HG03064 (cell line): ENCODE results near the gene SAMD4A.

Experiments used
- ATAC-seq: cut with Tn5 transposase; IDR thresholded peaks from one replicate; pipeline ENCODE4 v1.9.1; 2021; ENCODE audit warnings: low read depth; ENCODE audit not compliant: unreplicated experiment

SAMD4A gene, protein sequence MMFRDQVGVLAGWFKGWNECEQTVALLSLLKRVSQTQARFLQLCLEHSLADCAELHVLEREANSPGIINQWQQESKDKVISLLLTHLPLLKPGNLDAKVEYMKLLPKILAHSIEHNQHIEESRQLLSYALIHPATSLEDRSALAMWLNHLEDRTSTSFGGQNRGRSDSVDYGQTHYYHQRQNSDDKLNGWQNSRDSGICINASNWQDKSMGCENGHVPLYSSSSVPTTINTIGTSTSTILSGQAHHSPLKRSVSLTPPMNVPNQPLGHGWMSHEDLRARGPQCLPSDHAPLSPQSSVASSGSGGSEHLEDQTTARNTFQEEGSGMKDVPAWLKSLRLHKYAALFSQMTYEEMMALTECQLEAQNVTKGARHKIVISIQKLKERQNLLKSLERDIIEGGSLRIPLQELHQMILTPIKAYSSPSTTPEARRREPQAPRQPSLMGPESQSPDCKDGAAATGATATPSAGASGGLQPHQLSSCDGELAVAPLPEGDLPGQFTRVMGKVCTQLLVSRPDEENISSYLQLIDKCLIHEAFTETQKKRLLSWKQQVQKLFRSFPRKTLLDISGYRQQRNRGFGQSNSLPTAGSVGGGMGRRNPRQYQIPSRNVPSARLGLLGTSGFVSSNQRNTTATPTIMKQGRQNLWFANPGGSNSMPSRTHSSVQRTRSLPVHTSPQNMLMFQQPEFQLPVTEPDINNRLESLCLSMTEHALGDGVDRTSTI

DNA sequence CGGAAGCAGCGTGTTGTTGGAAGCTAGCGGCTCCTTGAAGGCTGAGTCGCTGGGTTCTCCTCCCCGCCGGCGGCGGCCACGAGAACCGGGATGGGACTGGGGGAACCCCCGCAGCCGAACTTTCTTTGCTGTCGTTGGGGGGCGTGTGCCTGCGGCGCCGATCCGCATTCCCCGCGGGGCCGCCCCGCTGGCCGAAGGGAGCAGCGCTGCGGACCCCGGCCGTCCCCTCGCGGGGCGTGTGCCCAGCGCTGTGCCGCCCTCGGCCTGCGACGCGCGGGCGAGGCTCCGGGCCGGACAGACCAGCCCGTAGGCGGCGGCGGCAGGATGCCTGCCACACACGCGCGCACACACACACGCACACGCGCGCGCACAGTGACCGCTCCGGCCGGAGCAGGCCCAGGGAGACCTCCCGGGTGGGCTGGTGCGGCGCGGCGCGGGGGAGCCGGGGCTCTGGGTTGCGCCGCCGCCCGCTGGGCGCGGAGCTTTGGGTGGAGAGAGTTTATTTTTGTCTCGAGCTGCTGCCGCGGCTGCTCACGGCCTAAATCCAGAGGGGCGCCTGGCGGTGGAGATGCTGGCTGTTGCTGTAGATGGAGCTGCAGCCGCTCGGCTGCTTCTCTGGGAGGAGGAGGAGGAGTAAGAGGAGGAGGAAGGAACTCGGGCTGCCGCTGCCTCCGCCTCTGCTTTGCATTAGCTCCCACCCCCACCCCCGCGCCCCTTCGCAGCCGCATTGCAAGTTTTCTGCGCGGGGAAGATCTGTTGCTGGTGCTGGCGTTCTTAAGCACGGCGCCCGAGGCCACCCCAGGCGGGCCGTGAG lies at the start of gene SAMD4A:
Gene SAMD4A, plus strand, starts transcription at position 719 of the 814 bp plus-strand sequence. CDS start 789 bp downstream, outside the sequence.
- ATAC-seq: peak; percentile 36

DNA sequence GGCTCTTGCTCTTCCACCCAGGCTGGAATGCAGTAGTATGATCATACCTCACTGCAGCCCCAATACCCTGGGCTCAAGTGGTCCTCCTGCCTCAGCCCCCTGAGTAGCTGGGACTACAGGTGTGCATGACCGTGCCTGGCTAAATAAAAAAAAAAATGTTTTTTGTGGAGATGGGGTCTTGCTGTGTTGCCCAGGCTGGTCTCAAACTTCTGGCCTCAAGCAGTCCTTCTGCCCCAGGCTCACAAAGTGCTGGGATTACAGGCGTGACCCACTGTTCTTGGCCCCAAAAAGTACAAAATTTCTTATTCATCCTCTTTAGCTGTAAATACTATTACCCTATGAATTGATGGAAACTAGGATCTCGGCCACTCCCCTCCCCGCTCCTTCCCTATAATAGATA lies 42.5 kb upstream of the SAMD4A start:
- no peak for ATAC-seq

DNA sequence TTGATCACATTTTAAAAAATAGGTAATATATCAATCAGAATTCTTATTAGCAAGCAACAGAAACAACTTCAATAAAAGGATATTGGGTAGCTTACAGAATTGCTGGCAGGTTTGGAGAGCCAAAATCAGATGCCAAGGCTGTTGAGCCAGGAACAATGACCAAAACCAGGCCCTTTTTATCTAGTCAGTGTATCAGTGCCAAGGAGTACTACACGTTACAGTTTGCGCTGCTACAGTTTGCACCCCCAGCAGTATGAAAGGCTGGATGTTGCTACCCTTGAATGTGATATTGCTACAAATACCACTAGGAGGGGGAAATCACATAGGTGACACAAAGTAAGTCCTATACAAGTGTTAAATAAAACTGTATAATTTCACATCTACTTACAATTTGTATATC lies 38.0 kb upstream of the SAMD4A start:
- no peak for ATAC-seq

DNA sequence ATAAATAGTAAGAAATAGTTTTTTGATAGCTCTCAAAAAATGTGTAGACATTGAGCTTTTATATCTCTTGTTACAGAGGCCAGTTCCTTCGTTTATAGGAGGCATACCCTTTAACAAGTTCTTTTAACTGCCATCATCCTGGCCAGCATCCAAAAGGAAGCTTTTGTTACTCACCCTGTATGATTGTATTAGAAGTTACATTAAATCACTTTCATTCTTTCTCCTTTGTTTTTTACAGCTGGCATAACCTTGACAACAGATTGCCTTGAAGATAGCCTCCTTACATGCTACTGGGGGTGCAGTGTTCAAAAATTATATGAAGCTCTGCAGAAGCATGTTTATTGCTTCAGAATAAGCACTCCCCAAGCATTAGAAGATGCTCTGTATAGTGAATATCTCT lies 37.1 kb upstream of the SAMD4A start:
- no peak for ATAC-seq

DNA sequence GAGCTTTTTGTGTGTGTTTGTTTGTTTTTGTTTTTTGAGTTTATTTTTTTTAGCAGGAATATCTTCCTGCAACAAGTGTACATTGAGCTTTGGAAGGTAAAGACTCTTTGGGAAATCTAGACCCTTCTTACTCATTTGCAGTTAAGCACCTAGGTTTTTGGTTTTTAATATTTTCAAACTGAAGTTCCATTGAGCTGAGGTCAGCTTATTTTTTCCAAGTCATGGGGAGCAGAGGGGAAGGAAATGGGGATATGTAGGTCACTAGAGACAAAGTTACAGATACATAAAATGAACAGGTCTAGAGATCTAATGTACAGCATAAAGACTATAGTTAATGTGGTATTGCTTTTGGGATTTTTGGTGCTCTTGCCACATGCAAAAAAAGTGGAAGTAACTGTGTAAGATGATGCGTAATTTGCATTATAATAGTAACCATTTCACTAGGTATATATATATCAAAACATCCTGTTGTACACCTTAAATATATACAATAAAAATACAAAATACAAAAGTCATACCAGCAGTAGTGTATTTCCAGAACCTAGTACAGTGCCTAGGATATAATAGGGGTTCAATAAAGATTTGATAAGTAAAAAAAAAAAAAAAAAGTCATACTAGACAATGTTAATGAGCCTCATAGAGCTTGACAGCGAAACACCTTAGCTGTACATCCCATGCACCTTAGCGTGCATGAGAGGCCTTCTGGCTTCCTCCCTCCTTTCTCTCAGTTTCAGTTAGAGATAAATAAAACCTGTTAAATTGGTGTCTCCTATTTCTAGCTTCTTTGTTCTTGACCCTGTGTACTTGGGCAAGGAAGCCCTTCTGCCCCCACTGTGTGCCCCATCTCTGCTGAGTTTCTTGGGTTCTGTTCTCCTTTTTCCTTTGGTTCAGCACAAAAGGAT lies 34.6 kb upstream of the SAMD4A start:
- no peak for ATAC-seq

DNA sequence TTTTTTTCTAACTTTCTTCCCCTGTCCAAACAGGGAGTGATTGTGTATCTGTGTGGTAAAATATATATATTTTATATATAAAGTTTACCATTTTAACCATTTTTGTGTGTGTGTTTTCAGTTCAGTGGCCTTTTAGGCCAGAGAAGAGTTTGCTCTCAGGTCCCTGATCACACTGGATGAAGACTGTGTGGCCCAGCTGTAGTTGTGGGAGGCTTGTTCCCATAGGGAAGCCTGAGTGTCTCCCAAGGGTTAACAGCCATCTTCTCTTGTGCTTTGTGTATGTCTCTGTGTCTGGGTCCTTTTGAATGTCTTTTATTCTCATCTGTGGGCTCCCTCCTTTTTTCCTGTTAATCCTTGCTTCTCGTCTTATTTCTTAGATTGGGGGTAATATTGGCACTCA lies 33.8 kb upstream of the SAMD4A start:
- no peak for ATAC-seq

DNA sequence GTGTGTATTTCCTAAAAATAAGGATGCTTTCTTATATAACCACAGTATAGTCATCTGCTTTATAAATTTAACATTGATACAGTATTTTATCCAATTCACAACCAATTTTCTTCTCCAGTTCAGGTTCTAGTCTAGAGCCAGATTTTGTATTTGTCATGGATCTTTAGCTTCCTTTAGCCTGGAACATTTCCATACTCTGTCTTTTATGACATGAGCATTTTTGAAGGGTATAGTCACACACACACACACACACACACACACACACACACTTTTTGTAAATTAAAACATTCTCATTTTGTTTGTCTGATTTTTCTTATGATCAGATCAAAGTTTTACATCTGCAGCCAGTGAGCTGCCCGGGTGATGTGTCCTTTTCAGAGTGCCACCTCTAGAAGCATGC lies 31.8 kb upstream of the SAMD4A start:
- ATAC-seq: no peak

DNA sequence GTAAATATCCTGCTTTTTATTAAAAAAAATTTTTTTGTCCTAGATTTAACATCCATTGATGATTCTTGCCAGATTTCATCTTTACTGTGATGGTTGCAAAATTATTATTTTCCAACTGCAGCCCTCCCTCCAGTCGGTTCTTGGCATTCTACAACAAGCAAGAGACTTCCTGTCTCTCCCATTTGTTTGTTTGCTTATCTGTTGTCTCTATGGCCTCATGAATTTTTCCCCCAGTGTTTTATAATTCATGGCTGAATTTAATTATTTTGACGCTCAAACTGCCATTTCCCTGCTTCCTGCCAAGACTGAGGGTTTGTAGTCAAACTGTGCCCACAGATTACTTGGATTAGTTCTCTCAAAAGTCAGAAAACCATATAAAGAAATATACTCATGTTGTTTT lies 31.3 kb upstream of the SAMD4A start:
- no peak for ATAC-seq

DNA sequence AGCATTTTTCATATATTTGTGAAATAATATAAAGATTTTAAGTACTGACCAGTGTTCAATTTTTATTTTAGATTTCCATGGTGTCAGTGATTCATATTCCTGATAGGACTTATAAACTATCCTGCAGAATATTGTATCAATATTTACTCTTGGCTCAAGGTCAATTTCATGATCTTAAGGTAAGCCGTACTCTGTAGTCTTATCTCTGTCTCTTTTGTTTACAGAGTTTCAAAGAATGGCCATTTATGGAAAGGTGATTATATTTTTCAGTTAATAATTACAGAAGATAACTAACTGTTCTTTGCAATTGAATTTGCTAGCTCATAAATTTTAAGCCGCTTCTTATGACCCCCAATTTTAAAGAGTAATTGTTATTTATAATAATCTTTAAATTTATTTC lies 29.3 kb upstream of the SAMD4A start:
- no peak for ATAC-seq

DNA sequence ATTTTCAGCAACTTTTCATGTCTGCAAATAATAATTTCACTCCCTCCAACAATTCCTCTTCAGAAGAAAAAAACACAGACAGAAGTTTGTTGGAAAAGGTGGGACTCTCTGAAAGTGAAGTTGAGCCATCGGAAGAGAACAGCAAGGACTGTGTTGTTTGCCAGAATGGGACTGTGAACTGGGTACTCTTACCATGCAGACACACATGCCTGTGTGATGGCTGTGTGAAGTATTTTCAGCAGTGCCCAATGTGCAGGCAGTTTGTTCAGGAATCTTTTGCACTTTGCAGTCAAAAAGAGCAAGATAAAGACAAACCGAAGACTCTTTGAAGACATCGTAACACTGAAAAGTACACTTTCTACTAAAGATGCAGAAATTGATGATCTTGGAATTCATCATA lies 28.9 kb upstream of the SAMD4A start:
- ATAC-seq: no peak

DNA sequence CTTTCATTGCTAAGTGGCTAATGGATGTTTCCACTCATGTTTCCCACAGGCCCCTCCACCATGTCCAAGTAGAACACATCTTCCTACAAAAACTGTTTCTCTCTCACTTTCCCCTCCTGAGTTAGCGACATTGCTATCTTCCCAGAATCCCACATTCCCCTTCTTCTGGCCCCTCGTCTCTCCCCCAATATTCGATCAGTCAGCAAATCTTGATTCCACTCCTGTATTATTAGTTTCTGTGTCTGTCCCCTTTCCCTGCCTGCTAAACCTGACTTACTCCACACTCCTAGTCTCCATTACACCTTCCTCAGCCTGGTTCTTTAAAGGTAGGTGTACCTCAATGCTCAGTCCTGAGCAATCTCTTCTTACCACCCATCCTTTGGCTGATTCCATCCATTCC lies 19.3 kb upstream of the SAMD4A start:
- ATAC-seq: no peak

DNA sequence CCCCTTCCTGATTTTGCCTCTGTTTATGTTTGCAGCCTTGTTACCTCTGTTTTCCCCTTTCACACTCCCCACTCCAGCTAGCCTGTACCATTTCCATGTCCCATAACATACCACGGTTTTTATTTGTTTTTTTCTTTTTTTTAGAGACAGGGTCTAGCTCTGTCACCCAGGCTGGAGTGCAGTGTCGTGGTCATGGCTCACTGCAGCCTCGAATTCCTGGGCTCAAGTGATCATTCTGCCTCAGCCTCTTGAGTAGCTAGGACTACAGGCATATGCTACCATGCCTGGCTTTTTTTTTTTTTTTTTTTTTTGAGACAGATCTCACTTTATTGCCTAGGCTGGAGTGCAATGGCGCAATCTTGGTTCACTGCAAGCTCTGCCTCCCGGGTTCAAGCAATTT lies 18.4 kb upstream of the SAMD4A start:
- ATAC-seq: no peak

DNA sequence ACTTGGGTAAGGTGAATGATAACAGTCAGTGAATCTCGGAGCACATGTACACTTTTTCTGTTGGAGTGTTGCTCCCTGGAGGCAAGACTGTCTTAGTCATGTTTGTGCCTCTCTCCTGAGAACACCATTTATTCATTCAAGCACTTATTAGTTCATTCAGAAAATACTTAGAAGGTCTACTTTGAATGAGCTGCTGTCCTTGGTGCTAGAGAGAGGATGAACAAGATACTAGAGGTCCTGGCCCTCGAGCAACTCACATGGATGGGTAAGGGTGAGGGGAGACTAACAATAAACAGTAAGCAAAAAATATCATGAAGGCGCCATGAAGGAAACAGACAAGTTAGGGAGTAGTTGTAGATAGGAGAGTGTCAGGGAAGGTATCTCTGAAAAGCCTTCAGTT lies 17.1 kb upstream of the SAMD4A start:
- ATAC-seq: no peak

DNA sequence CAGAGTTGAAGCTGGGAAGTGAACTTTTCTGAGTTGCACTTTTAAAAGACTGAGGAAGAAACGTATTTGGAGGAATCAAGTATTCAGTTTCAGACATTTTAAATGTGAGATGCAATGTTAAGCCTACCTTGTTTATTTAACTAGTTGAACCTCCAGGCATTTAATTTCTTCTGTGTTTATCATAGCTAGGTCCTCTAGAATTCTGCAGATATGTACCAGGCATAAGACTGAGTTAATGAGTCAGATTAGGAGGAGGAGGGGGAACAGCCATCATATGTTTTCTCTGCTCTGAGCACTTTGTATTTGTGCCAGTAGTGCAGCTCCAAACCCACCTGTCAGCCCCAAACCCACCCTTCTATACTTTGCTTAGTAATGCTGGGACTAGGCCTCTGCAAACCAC lies 16.4 kb upstream of the SAMD4A start:
- ATAC-seq: no peak

DNA sequence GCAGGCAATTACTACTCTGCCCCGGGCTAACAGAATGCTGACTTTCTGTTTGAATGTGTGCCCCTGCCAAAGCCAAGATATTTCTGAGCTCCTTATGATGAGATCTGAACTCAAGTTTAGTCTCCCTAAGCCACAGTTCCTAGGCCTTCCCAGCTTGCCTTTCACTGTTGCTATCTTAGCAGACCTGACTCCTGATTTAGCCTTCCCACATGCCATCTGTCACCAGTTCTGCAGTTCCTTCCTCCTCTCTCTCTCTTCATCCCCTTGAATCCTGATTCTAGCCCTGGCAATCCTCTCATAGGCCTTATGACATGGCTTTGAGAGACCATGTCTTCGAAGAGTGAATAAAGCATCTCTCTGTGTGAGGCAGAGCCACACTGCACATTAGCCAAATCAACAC lies 12.5 kb upstream of the SAMD4A start:
- ATAC-seq: no peak

DNA sequence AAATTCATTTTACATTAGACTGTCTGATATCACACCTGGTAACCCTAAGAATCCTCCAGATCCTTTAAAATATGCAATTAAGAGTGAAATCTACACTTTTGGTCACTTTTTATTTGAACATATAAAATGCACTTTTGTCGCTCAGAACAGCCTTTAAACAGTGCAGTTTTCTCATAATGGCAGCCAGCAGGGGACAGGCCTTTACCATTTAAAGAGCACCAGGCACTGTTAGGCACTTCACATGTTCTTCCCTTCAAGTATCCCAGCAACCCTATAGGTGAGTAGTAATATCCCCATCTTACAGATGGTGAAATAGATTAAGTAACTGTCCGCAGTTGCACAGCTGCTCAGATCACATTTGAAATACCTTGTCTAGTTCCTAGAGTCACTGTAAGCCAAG lies 11.3 kb upstream of the SAMD4A start:
- no peak for ATAC-seq

DNA sequence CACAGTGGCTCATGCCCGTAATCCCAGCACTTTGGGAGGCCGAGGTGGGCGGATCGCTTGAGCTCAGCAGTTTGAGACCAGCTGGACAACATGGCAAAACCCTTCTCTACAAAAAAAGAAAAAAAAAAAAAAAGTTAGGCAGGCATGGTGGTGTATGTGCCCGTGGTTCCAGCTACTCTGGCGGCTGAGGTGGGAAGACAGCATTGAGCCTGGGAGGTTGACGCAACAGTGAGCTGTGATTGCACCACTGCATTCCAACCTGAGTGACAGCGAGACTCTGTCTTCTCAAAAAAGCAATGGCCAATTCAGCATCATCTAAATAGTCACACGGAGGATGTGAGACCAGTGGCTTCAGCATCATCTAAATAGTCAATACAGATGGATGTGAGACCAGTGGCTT lies 10.4 kb upstream of the SAMD4A start:
- ATAC-seq: no peak

DNA sequence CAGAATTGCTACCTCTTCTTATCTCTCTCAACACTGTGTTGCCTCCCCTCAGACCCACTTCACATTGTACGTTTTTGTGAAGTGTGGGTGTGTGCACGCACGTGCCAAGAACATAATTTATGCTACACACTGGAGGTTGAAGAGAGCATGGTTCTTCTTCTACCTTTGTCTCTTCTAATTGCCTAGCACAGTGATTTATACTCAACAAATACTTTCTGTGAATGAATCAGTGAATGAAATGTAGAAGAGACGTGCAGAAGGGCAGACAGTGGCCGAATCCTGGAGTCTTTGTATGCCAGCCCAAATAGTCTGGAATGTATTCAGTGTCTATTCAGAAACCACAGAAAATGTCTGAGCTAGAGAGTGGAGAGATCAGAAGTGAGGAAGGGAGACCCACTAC lies 4.6 kb upstream of the SAMD4A start:
- no peak for ATAC-seq

DNA sequence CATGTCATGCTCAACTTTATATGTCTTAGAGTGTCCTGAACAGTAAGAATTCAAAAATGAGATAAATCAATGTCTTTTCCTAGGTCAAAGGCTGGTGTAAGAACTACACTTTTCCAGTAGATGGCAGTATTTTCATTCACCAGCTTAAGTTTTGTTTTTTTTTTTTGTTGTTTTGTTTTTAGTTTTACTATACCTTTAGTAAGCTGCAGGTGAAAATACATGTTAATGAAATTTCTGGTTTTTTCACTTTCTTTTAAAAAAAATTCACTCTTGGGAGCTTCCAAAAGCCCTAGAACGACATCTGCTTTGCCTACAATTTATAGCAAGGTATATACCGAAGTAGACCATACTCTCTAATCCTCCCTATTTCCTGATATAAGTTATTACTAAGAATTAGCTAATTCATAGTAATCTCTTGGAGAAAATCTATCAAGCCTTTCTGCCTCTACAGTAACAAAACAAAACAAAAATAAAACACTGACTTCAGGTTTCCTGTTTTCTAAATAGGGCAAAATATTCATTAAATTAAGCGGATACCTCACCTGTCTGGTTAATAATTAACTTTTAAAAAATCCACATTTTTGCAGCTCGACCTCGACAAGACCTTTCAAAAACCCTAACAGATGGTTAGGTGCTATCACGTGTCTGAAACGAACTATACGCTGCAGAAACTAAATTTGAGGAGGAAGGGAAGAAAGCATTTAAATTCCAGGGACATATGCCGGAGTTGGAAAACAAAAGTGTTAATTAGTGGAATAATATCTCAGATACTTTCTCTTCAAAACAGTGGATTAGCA lies 2.7 kb upstream of the SAMD4A start:
- ATAC-seq: no peak
